HPDE6-E6E7 (cell line): ENCODE results near the gene VWA1.
"Not testable (repeated sequence)": the region's sequence is repeated elsewhere in the genome, so short reads cannot be mapped to it uniquely, and the experiment has no call there.

Experiments used
- DNase-seq: peaks from one replicate; pipeline ENCODE4 v3.0.0; 2011; ENCODE audit warnings: missing footprints; ENCODE audit errors: extremely low spot score

VWA1 gene

DNA sequence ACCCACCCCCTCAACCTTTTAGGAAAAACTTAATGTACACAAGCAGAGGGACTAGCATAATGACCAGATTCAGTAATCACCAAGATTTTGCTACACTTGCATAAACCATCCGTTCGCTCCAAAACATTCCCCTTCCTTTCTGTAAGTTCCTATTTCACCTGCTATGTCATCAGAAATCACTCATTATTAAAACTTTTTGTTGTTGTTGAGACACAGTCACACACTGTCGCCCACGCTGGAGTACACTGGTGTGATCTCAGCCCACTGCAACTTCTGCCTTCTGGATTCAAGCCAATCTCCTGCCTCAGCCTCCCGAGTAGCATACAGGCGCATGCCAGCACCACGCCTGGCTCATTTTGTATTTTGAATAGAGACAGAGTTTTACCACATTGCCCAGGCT is 31.8 kb upstream of the VWA1 start:
- DNase-seq = no peak

DNA sequence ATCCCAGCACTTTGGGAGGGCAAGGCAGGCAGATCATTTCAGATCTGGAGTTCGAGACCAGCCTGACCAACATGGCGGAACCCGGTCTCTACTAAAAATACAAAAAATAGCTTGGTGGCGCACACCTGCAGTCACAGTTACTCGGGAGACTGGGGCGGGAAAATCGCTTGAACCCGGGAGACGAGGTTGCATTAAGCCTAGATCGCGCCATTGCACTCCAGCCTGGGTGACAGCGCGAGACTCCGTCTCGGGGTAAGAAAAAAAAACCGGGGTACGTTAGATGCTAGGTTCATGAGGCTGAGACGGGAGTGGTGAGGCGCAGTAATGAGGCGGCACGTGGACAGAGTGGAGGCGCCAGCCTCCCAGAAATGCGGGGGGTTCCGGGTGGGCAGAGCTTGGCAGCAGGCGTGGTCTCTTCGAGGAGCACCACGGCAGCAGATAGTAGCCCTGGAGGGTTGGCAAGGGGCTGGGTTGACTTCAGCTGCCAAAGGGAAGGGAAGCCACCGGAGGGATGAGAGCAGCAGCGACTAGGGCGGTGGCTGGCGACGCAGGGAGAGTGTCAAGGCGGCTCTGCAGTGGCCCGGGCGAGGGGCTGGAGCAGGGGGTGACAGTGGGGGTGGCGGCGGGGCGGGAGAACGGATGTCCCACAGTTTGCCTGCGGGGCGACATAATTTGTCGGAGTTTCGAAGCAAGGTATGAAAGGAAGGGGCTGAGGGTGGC is 29.2 kb upstream of the VWA1 start:
- no peak for DNase-seq

DNA sequence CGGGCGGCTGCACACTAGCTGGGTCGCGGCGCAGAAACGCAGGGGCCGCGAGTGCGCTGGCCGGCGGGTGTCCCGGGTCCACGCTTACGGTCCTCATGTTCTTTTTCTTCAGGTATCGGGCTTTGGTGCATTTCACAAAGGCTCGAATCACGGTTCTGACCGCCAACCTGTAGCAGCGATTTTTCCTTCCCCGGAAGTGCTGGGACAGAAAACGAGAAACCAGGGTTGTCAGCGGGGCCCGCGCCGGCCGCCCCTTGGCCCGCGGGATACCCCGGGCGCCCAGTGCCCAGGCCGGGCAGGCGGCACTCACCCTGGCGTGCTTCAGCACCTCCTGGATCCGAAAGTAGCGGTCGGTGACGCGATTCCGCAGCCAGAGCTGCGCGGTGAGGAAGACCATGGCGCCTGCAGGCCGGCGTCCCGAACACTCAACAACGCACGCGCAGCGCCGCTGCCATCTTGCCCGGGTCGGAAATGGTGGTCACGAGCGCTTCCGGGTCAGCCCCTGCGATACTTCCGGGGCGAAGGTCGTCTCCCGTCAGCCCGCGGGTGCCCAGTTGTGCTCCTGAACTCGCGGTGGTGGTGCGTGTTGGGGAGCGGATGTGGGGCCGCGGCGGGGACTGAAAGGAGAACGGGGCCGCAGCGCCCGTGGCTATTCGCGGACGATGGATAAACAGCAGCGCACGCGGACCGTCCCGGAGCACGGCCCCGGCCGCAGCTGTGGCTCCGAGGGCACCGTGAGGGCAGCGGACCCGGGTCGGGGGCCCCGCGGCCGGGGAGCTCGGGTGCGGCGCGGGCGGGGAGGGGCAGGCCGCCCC is 28.5 kb upstream of the VWA1 start, which contains the start of gene MRPL20:
Gene MRPL20 (minus strand): TSS at position 473 of the 815 bp plus-strand sequence. CDS start 76 bp downstream, at position 397.
- peak; percentile 88 for DNase-seq

DNA sequence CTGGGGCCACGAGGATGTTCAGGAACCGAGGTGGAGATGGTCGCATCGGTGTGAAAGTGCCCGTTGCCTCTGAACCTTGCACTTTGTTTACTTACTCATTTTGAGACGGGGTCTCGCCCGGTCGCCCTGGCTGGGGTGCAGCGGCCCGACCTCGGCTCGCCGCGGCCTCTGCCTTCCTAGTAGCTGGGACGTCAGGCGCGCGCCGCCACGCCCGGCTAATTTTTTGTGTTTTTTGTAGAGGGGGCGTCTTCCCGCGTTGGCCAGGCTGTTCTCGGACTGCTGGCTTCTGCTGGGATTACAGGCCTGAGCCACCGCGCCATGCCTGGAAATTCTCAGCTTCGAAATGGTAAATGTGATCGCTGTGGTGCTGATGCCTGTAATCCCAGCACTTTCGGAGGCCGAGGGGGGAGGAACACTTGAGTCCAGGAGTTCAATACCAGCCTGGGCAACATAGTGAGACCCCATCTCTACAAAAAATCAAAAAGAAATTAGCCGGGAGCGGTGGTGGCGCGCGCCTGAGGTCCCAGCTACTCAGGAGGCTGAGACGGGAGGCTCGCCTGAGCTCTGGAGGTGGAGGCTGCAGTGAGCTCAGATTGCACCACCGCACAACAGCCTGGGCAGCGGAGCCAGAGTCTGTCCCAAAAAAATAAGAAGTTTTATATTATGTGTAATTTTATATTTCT is 27.7 kb upstream of the VWA1 start:
- DNase-seq = no peak

DNA sequence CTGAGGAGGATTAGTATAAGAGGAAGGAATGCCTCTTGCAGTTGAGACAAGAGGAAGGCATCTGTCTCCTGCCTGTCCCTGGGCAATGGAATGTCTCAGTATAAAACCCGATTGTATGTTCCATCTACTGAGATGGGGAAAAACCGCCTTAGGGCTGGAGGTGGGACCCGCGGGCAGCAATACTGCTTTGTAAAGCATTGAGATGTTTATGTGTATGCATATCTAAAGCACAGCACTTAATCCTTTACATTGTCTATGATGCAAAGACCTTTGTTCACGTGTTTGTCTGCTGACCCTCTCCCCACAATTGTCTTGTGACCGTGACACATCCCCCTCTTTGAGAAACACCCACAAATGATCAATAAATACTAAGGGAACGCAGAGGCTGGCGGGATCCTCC is 25.3 kb upstream of the VWA1 start:
- not testable (repeated sequence) for DNase-seq

DNA sequence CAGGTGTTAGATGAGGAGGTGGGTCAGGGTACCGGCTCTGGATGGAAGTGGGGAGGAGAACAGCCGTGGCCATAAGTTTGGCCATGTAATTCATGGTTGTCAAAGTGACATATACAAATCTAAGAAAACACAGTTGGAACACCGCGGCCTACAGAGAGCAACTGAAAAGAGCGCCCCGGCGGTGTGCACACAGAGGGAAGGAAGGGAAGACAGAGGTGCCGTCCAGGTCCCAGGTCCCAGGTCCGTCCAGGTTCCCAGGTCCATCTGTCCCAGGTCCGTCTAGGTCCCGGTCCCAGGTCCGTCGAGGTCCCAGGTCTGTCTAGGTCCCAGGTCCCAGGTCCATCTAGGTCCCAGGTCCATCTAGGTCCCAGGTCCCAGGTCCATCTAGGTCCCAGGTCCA is 23.9 kb upstream of the VWA1 start:
- DNase-seq = no peak

DNA sequence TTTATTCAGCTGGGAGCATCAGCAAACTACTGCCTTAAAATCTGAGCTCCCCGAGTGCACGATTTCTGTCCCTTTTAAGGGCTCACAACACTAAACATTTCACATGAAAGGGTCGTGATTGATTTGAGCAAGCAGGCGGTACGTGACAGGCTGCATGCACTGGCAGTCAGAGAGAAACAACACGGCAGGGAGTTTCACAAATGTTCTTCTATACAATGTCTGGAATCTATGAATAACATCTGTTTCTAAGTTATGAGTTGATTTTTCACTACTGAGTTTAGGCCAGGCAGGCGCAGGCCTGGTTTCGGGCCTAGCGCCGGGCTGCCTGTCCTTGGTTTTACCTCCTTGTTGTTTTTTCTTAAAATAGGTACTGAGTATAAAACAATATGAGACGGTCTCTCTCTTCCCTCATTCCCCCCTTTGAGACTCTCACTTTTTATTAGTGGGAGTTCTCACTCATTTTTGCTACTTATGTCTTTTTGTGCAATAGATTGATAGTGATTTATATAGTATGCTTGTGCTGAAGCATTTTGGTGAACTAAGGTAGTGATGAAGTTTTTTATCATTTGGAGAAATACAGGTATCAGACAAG is 23.1 kb upstream of the VWA1 start:
- not testable (repeated sequence) for DNase-seq

DNA sequence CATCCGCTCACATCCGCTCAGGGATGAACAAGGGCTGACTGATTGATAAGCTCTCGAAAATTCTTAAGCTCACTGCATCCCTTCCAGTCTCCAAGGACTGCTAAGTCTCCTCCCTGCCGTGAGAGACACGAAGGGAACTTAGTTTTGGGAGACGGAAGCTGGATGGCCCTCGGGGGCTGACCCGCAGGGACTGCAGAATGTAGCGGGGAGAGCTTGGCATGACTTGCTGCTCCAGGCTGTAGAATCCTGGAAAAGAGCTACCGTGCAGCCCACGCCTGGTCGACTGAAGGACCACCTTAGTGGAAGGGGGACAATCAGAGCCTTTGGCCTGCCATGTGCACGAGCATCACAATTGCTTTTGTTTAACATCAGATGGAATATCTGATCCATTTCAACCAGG is 19.7 kb upstream of the VWA1 start:
- DNase-seq = no peak

DNA sequence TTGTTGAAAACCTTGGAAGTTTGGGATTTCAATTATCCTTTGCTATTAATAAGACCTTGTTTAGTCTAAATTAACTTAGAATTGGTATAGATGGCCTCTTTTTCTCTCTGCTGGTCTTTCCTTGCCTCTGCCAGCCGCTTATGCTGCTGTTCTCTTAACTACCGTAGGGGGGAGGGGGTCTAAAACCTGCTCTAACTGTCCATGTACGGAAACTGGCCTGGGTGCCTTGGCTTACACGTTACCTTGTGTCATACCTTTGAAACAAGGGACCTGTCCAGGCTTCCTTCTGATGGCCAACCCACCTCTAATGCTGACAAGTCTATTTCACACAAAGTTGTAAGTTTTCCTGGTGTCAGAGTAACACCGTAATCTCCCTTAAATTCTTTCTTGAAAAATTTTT is 18.1 kb upstream of the VWA1 start:
- not testable (repeated sequence) for DNase-seq

DNA sequence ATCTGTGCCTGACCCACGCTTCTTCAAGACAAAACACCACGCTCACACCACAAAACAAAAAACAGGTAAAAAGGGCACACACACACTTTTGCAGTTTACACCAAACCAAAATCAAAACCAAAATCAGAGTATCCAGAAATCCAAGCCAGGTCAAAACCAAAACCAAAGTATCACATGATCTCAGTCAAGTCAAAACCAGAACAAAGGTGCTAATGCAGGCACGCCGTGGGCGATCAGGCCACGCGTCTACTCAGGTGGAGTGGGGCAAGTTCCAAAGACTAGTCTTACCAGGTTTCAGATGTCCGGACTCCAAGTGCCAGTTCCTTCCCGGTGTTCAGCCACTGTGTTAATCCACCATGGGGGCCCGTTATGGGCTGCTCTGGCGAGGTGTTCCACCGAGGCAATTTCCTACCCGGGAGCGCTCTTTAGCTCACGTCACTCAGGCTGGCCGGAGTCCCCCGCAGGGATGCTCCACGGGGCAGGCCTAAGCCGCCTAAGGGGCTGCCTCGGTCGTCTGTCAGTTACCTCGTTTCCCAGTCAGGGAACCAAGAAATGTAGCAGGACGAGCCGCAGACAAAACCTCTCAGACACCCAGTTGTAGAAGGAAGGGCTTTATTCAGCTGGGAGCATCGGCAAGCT is 17.5 kb upstream of the VWA1 start:
- not testable (repeated sequence) for DNase-seq

DNA sequence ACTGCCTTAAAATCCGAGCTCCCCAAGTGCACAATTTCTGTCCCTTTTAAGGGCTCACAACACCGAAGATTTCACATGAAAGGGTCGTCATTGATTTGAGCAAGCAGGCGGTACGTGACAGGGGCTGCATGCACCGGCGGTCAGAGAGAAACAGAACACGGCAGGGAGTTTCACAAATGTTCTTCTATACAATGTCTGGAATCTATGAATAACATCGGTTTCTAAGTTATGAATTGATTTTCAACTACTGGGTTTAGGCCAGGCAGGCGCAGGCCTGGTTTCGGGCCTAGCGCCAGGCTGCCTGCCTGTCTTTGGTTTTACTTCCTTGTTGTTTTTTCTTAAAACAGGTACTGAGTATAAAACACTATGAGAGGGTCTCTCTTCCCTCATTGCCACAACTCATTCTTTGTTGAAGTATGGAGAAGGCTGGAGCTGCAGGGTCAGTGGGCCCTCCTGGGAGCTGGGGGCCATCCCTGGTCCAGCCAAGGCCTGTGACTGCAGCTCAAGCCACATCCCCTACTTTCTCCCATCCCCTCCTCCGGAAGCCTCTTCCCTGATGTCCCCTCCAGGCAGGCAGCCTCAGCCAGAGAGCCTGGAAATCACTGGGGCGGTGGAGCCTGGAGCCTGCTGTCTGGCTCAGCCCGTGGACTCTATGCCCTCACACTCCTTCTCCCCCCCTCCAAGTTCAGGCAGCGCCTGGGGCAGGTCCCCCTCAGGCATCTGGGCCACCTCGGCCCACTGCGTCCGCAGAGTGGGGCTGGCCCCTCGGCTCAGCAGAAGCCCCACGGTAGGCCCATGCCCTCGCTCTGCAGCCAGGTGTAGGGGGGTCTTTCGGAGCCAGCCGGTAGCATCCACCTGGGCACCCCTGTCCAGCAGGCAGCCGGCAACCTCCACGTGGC is 16.8 kb upstream of the VWA1 start:
- DNase-seq = no peak

DNA sequence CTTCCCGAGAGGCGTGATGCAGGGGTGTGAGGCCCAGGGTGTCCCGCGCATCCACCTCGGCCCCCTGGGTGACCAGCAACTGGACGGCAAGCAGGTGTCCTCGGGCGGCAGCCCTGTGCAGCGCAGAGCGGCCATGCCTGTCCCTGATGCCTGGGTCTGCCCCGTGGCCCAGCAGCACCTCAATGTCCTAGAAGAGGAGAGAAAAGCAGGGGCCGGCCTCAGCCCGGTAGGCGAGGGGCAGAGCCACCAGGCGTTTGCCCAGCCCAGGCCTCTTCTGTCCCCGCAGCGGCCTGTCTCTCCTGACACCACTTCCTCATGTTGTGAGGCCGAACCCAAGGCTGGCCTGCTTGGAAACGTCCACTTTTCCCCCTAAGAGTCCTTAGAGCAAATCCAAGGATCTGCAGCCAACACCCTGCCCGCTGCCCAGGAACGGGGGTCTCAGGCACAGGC is 16.1 kb upstream of the VWA1 start:
- no peak for DNase-seq

DNA sequence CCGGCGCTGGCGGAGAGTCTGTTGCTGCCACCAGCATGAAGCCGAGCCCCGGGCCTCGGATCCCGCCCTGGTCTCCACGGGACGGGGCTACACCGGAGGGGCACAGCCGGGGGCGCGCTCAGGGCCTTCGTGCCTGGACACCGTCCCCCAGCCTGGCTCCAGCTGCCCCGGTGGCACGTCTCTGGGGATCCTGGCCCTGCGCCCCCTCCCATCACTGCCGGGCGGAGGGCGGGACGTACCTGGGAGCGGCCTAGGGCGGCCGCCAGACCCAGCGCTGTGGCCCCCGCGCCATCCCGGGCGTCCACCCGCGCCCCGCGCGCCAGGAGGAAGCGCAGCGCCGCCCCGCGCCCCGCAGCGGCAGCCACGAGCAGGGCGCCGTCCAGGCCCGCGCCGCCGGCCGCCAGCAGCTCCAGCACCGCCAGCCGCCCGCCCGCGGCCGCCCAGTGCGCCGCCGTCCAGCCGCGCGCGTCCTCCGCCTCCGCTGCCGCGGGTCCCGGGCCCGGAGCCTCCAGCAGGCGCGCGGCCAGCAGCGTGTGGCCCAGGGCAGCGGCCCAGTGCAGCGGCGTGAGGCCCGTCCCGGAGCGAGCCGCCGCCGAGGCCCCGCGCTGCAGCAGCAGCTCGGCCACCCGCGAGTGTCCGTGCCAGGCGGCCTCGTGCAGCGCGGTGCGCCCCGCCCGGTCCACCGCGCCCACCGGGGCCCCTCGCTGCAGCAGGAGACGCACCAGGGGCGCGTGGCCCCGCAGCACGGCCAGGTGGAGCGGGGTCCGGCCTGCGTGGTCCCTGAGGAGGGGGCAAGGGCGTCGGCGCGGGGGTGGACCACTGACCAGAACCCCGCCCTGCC is 15.5 kb upstream of the VWA1 start:
- DNase-seq = no peak

DNA sequence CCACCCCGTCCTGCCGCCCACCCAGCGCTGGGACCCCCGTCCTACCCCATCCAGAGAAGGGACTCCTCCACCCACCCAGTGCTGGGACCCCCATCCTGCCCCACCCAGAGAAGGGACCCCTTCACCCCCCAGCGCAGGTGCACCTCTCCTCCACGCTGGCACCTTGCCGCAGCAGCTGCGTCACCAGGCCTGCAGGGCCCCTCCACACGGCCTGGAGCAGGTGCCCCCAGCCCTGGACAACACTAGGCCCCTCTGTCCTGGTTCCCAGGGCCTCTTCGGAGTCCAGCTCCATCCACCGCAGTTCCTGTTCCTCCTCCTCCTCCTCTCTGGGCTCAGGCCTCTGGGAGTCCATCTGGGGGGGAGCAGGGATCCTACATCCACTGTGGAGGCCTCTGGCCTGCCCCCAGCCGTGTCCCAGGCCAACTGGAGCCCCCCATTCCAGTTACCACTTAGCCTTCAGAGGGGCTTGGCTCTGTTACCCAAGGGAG is 14.8 kb upstream of the VWA1 start:
- no peak for DNase-seq

DNA sequence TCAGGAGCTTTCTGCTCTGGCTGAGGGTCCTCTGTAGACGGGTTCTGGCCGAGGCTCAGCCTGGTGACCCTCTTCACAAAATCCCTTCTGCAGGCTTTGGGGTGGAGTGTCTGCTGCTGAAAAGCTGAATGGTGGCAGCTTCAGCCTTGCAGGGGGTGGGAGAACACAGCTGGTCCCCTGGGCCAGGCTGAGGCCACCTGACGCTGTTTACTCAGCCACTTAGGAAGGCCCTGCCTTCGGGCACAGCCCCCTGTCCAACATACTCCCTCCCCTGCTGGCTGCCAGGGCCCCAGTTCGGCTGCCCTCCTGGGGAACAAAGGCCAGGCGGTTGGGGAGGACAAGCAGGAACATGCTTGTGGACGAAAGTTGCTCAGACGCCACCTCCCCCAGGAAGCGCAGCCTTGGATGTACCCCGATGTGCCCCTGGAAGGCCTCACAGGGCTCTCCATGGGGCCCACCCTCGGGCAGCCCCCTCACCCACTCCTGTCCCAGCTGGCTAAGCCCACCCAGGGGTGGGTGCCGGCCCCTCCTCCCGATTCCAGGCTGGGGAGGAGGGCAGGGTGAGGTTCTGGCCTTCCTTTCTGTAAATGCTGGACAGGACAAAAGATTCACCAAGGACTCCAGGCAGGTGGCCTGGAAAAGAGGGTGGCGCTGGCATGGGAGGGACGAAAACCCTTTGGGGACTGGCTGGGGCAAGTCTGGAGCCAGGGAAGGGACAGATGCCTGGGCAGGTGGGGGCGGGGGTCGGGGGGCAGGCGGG is 14.2 kb upstream of the VWA1 start, which contains the start of gene ANKRD65:
Gene ANKRD65 (minus strand): TSS at position 130 of the 760 bp plus-strand sequence. CDS start 271 bp downstream, outside the sequence.
- no peak for DNase-seq

DNA sequence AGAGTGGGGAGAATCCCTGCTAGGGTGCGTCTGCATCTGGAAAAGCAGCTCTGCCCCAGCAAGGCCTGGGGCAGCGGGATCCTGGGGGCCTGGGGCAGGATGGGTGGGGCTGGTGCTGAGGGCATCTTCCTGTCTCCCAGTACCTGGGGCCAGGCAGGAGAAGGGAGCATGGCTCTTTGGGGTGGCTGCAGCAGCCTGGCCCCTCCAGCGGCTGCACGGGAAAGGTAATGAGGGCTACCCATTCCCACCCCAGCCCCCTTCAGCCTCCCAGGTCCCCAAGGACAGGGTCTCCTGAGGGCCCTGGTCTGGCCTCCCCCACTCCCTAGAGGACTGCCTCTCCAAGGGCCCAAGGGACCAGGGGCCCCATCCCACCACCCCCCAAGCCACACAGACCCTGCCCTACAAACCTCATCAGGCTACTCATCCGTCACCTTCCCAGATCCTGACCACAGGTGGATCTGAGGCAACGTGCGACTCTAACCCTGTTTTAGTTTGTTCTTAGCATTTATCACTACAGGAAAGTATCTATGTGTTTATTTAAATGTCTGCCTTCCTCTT is 13.5 kb upstream of the VWA1 start:
- no peak for DNase-seq

DNA sequence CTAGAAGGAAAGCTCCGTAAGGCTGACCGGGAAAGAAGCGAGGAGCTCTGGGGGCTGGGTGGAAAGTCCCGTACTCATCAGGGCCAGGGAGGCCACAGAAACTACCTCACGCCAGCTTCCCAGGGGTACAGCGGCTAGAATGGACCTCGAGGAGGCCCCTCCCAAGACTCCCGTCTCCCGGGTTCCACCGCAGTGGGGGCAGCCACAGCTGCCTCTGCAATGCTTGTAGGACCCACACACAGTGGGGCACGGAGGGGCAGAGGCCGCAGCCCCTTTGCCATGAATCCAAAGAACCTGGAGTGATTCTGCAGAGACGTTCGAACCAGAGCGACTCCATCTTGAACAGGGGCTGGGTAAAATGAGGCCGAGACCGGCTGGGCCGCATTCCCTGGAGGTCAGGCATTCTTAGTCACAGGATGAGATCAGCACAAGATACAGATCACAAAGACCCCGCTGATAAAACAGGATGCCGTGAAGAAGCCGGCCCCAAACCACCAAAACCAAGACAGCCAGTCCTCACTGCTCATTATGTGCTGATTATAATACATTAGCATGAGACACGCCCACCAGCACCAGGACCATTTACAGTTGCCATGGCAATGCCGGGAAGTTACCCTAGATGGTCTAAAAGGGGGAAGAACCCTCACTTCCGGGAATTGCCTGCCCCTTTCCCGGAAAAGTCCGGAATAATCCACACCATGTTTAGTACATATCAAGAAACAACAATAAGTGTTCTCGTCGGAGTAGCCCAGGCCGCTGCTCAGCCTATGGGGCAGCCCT is 12.8 kb upstream of the VWA1 start:
- DNase-seq = no peak
